Peyer's patch (tissue), 4 donors: Measurements from ENCODE around the gene SLC39A11. TPM values are rescaled to one million over a fixed set of nuclear protein-coding genes. Genes with fewer than 3 reads are reported as not detected.

Source experiments
- DNase-seq, 3 donors: peaks; one replicate each; pipeline ENCODE4 v3.0.0-alpha.2; 2017 to 2019
- H3K27ac ChIP-seq, 4 donors: fragments of 200-600 bp; sonication (generic); one replicate each; pipeline ENCODE4 v1.5.1; 2016 to 2019
- H3K27me3 ChIP-seq, 2 donors: fragments of 200-600 bp; sonication (generic); one replicate each; pipeline ENCODE4 v1.5.1; 2019
- H3K36me3 ChIP-seq, 3 donors: fragments of 200-600 bp; sonication (generic); one replicate each; pipeline ENCODE4 v1.5.1; 2016 to 2019
- H3K4me1 ChIP-seq, 4 donors: fragments of 200-600 bp; sonication (generic); one replicate each; pipeline ENCODE4 v1.5.1; 2016 to 2019
- H3K4me3 ChIP-seq, 4 donors: fragments of 200-600 bp; sonication (generic); 1 replicate in 3 of 4; 2 replicates in 1 of 4; pipeline ENCODE4 v1.5.1; 2016 to 2019; ENCODE audit warnings: mild to moderate bottlenecking in 1 of 4
- H3K9me3 ChIP-seq, 4 donors: fragments of 200-600 bp; sonication (generic); one replicate each; pipeline ENCODE4 v1.5.1; 2016 to 2019; ENCODE audit warnings: mild to moderate bottlenecking in 1 of 4
- POLR2A ChIP-seq, 2 donors: fragments of 450-650 bp; IDR thresholded peaks; one replicate each; pipeline ENCODE4 v1.5.1; 2017; ENCODE audit warnings: antibody characterized with exemption in 2 of 2, mild to moderate bottlenecking in 2 of 2, moderate library complexity in 2 of 2
- total RNA-seq, 4 donors: library from RNA; depleted of rRNA; stranded (reverse); fragments of >200 nt; gene quantifications; one replicate each; pipeline ENCODE4 v1.1.0, GENCODE V29; 2016
- TF ChIP-seq, protein P1 (sequence below), 6 experiments: fragments of 450-650 bp in 4 of 6; fragments of 200-600 bp in 2 of 6; sonication (generic) in 1 of 6; IDR thresholded peaks; one replicate each; pipeline ENCODE4 v1.5.1; 2017 to 2019; ENCODE audit warnings: antibody characterized with exemption in 6 of 6, mild to moderate bottlenecking in 3 of 6, moderate library complexity in 1 of 6

The SLC39A11 gene
- total RNA-seq, 4 donors from 2014 or later: 39.9 to 91.6 (median 45.7) TPM

DNA sequence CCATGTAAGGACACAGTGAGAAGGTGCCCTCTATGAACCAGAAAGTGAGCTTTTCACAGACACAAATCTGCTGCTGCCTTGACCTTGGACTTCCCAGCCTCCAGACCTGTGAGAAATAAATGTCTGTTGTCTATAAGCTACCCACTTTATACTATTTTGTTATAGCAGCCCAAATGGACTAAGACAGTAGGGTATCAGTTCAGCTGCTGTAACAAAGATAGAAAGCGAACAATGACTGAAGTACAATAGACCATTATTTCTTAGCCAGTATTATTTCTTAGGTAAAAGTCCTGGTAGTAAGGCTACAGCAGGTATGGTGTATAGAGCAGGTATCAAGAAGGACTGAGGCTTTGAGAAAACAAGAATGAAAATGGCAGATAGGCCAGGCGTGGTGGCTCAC is 117.0 kb downstream of the SLC39A11 start:
- no peak for DNase-seq
- Histone ChIP-seq H3K9me3 (no peaks in the 10 kb centered on the region), H3K36me3 (no peaks in the 10 kb centered on the region), H3K4me1 (peaks cover 0 to 10% (median 0%) of the 10 kb centered on the region in 4 donors), H3K27me3 (no peaks in the 10 kb centered on the region), H3K27ac (no peak overlapping the region), H3K4me3 (no peak overlapping the region)
- TF ChIP-seq POLR2A (IDR thresholded peaks at IDR 0.05): no peak

DNA sequence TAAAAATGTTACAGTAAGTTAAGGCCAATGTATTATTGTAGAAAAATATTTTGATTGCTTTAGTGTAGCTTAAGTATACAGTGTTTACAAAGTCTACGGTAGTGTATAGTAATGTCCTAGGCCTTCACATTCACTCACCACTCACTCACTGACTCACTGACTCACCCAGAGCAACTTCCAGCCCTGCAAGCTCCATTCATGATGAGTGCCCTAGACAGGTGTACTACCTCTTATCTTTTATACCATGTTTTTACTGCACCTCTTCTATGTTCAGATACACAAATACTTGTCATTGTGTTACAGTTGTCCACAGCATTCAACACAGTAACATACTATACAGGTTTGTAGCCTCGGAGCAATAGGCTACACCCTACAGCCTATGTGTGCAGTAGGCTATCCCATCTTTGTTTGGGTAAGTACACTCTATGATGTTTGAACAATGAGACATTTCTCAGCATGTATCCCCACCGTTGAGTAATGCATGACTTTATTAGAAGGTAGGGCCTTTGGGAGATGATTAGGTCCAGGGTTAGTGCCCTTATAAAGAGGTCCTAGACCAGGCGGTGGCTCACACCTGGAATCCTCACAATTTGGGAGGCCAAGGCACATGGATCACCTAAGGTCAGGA is 117.8 kb downstream of the SLC39A11 start:
- H3K4me1 ChIP-seq: peaks cover 0 to 10% (median 0%) of the 10 kb centered on the region in 4 donors
- no peaks in the 10 kb centered on the region for H3K9me3 ChIP-seq
- no peaks in the 10 kb centered on the region for H3K27me3 ChIP-seq
- H3K36me3 ChIP-seq: no peaks in the 10 kb centered on the region
- H3K27ac ChIP-seq: peak overlapping the region in 1 of 4 donors; percentile 58
- peak in 1 of 3 donors; percentile 71 for DNase-seq
- TF ChIP-seq, protein P1, sequence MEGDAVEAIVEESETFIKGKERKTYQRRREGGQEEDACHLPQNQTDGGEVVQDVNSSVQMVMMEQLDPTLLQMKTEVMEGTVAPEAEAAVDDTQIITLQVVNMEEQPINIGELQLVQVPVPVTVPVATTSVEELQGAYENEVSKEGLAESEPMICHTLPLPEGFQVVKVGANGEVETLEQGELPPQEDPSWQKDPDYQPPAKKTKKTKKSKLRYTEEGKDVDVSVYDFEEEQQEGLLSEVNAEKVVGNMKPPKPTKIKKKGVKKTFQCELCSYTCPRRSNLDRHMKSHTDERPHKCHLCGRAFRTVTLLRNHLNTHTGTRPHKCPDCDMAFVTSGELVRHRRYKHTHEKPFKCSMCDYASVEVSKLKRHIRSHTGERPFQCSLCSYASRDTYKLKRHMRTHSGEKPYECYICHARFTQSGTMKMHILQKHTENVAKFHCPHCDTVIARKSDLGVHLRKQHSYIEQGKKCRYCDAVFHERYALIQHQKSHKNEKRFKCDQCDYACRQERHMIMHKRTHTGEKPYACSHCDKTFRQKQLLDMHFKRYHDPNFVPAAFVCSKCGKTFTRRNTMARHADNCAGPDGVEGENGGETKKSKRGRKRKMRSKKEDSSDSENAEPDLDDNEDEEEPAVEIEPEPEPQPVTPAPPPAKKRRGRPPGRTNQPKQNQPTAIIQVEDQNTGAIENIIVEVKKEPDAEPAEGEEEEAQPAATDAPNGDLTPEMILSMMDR (IDR thresholded peaks at IDR 0.05): no peak
- TF ChIP-seq POLR2A (IDR thresholded peaks at IDR 0.05): no peak
- H3K4me3 ChIP-seq: no peak overlapping the region

DNA sequence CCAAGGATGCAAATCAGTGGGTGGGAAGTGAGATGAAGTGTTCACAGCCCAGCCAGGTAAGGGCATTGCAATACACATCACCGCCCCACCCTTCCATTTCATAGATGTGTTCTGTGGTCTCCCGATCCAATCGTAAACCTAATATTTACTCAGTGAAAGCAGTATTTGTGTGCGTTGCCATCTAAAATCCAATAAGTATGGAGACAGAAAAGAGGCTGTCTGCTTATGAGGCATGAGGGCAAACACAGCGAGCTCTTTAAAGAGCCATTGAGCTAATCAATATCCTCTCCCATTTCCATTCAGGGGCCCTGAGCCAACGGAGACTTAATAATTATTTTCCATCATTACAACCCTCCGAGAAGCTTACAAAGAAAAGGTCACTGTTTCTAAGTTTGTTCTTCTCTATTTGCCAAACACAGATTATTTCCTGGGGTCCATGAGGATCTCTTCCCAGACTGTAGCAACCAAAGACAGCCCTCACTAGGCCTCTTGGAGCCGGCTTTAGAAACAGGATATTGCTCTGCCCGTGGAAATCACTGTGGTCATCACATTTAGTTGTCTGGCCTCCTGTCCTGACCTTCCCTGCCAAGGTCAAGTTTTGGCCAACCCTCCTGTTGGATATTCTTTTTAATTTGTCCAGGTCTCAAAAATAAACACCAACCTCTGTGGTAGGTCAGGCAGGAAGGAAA is 120.1 kb downstream of the SLC39A11 start:
- DNase-seq: no peak
- Histone ChIP-seq H3K27me3 (no peaks in the 10 kb centered on the region), H3K36me3 (no peaks in the 10 kb centered on the region), H3K4me1 (peaks cover 0 to 5% (median 0%) of the 10 kb centered on the region in 4 donors), H3K27ac (no peak overlapping the region), H3K4me3 (no peak overlapping the region), H3K9me3 (no peaks in the 10 kb centered on the region)
- TF ChIP-seq POLR2A (IDR thresholded peaks at IDR 0.05): no peak
- TF ChIP-seq, protein P1 (IDR thresholded peaks at IDR 0.05): no peak

DNA sequence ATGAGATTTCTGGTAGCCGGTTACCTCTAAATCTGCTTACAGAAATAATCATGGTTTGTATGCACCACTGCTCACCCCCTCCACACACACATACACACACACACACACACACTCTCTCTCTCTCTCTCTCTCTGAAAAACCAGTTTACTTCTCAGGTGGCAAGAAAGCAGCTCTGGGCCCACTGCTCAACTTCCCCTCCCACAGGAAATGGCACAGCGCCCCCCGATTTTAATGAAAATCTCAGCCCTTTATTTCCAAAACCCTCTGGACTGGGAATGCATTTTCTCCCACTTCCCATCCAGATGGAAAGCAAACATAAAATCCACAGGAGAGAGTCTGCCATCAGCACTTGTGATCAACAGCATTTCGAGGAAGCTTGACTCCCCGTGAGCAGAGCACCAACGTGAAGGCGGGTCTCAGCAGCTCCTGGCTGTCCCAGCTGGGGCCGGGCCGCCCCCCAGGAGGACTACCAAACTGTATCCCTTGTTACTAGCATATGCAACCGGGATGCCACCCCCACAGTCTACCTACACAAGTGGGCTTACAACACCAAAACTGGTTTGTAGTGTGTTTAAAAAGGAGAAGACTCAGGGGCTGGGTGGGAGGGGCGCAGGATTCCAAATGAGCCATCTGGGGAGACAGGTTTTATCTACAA is 121.1 kb downstream of the SLC39A11 start:
- Histone ChIP-seq H3K4me1 (no peaks in the 10 kb centered on the region), H3K36me3 (no peaks in the 10 kb centered on the region), H3K27ac (no peak overlapping the region), H3K27me3 (no peaks in the 10 kb centered on the region), H3K4me3 (no peak overlapping the region), H3K9me3 (no peaks in the 10 kb centered on the region)
- no peak for TF ChIP-seq POLR2A (IDR thresholded peaks at IDR 0.05)
- TF ChIP-seq, protein P1 (IDR thresholded peaks at IDR 0.05): no peak
- no peak for DNase-seq

DNA sequence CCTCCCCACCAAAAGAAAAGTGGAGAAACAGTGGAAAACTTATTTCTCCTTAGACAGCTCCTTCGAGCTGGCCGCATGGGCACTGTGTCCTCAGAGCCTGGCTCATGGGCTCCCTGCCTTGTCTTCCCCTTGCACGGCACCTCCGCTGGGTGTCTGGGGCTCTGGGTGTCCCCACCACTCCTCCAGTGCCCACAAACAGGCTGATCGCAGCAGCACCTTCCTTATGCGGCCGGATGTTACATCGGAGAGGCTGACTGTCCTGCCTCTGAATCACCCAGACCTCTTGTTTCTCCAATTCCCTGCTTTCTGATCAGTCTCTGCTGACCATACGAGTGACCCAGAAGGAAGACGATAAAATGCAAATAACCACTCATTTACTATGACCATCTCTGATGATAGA is 121.7 kb downstream of the SLC39A11 start:
- Histone ChIP-seq H3K9me3 (no peaks in the 10 kb centered on the region), H3K4me1 (no peaks in the 10 kb centered on the region), H3K36me3 (no peaks in the 10 kb centered on the region), H3K27ac (no peak overlapping the region), H3K27me3 (no peaks in the 10 kb centered on the region), H3K4me3 (no peak overlapping the region)
- DNase-seq: no peak
- TF ChIP-seq POLR2A (IDR thresholded peaks at IDR 0.05): no peak
- TF ChIP-seq, protein P1 (IDR thresholded peaks at IDR 0.05): no peak

DNA sequence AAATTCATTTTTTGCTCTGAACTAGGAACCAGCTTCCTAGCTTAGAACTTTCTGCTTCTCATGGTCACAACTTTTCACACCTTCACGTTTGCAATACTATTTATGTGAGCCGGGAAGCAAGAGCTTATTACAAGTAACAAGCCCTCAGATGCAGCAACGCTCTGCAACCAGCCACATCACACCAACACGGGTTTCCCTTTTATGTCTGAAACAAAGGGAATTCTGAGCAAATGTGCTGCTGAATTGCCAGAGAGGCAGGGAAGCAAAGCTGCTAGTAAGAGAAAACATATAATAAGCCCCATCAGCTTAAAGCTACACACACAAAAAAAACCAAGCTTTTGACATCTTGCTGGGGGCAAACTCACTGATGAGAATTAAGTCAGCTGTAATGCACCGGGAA is 122.2 kb downstream of the SLC39A11 start:
- TF ChIP-seq, protein P1 (IDR thresholded peaks at IDR 0.05): no peak
- no peak for TF ChIP-seq POLR2A (IDR thresholded peaks at IDR 0.05)
- Histone ChIP-seq H3K4me3 (no peak overlapping the region), H3K27me3 (no peaks in the 10 kb centered on the region), H3K4me1 (no peaks in the 10 kb centered on the region), H3K27ac (no peak overlapping the region), H3K9me3 (no peaks in the 10 kb centered on the region), H3K36me3 (no peaks in the 10 kb centered on the region)
- no peak for DNase-seq
